ENCODE data around the gene UQCR10. TPM values are rescaled to one million over a fixed set of nuclear protein-coding genes. Genes with fewer than 3 reads are reported as not detected.

Gene UQCR10
- total and polyA plus RNA-seq, 9 of the 15 experiments (the other 6 are each of a cell fraction or from before 2014, with no cell fraction given) = 128 to 903 (median 163) TPM

GRCh38 chr22:29718949-29719898 is 47.9 kb upstream of the UQCR10 start (continued):
- no peak for TF ChIP-seq NFATC3 (IDR thresholded peaks at IDR 0.05)
- no peak for TF ChIP-seq TGIF2 (CRISPR knock-in tag; IDR thresholded peaks at IDR 0.05)
- no peak for TF ChIP-seq GTF2A2 (tag; IDR thresholded peaks at IDR 0.05)

GRCh38 chr22:29719899-29720645 is 47.1 kb upstream of the UQCR10 start, which contains the start of gene CABP7:
Gene CABP7 (plus strand): TSS chr22:29720003. CDS start chr22:29720425, 422 bp downstream.
- H3K9me3 ChIP-seq (replicated peaks; ENCODE audit: control insufficient read depth, insufficient read depth, low read depth, low read length) = no peaks in the 10 kb centered on the region
- intact Hi-C loops (cut with micrococcal nuclease) = no loop called here
- 9% methylated on average over 18 of the region's 115 CpGs for WGBS (ENCODE audit: insufficient coverage, low coverage, missing lambda C conversion rate)
- H3K27me3 ChIP-seq (ENCODE audit: control insufficient read depth in 2 of 2, insufficient read depth in 2 of 2, low read length in 2 of 2) = peaks cover 0 to 33% of the 10 kb centered on the region in 2 experiments; a peak in 2 of 5 replicates
- ATAC-seq = no peak
- no peak for TF ChIP-seq ARNT (IDR thresholded peaks at IDR 0.05)
- in situ Hi-C loops (cut with MboI) = no loop called here
- H3K79me2 ChIP-seq (ENCODE audit: control insufficient read depth, insufficient read depth, low read length) = no peaks in the 10 kb centered on the region
- CTCF ChIA-PET (ENCODE audit: low intra/inter-chr PET ratio) = interaction anchor here (0.5 kb wide), 1 partner anchor 211 kb away, joined by 8 read pairs; no protein-coding TSS in a partner anchor
- no peak within 1 kb of the TSS for H3K27ac ChIP-seq (ENCODE audit: extremely low read depth, low read depth, low read length)
- H2AFZ ChIP-seq (ENCODE audit: low read depth, low read length) = no peak within 1 kb of the TSS
- FAIRE-seq = no peak
- no peak within 1 kb of the TSS for H3K4me3 ChIP-seq
- H3K9ac ChIP-seq (ENCODE audit: insufficient read depth in 1 of 2, low read depth in 2 of 2, low read length in 2 of 2) = no peak within 1 kb of the TSS
- H3K4me2 ChIP-seq (ENCODE audit: insufficient read depth, low read length) = no peak within 1 kb of the TSS
- peaks cover 5% of the 10 kb centered on the region for H3K9me1 ChIP-seq (ENCODE audit: control insufficient read depth, insufficient read depth, low read length)
- BruUV-seq (replicated peaks) = no TSS peak
- H3K4me1 ChIP-seq (replicated peaks in 1 of 2; ENCODE audit: control insufficient read depth in 2 of 2, insufficient read depth in 2 of 2, low read length in 2 of 2) = peaks cover 0 to 33% of the 10 kb centered on the region in 2 experiments; a peak in 2 of 5 replicates
- H3K36me3 ChIP-seq (ENCODE audit: control insufficient read depth, insufficient read depth, low read length) = no peaks in the 10 kb centered on the region
- H4K20me1 ChIP-seq (replicated peaks; ENCODE audit: control insufficient read depth, insufficient read depth, low read length) = peaks cover 16% of the 10 kb centered on the region; the same call in 1 of the 2 replicates
- DNase-seq (ENCODE audit: extremely low read depth in 1 of 4, low spot score in 3 of 4) = peak in 2 of 4 experiments; percentile 44 to 55
- POLR2A ChIA-PET = no interaction called here
